ENCODE data around the gene WNT2B. TPM values are rescaled to one million over a fixed set of nuclear protein-coding genes. Genes with fewer than 3 reads are reported as not detected.
"Not testable (repeated sequence)": the region's sequence is repeated elsewhere in the genome, so short reads cannot be mapped to it uniquely, and the experiment has no call there.

Gene WNT2B
- total RNA-seq, 6 experiments from 2014 or later = 0.20 to 0.68 (median 0.37) TPM

DNA sequence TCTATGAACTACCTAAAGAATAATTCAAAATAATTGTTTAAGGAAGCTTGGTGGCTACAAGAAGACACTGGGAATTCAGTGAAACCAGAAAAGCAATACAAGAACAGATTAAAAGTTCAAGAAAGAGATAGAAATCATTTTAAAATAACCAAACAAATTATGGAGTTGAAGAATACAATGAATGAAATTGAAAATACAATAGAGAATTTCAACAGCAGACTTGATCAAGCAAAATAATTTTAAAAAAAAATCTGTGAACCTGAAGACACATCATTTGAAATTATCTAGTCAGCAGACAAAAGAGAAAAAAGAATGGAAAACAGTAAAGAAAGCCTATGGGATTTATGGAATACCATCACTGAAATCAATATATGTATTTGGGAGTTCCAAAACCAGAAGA lies 31.2 kb upstream of the WNT2B start:
- no peaks in the 10 kb centered on the region for H3K36me3 ChIP-seq

DNA sequence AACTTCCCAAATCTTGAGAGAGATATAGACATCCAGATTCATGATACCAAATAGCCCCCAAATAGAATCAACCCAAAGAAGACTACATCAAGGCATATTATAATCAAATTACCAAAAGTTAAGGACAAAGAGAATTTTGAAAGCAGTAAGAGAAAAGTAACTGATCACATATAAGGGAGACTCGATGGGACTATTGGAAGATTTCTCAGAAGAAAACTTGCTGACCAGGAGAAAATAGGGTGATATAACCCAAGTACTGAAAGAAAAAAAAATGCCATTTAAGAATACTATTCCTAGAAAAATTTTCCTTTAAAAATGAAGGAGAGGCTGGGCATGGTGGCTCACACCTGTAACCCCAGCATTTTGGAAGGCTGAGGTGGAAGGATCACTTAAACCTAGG lies 30.5 kb upstream of the WNT2B start:
- no peak for DNase-seq
- Histone ChIP-seq H3K4me3 (no peak overlapping the region), H3K27ac (no peak overlapping the region), H3K9me3 (no peaks in the 10 kb centered on the region), H3K36me3 (no peaks in the 10 kb centered on the region), H3K27me3 (no peaks in the 10 kb centered on the region), H3K4me1 (no peaks in the 10 kb centered on the region)
- 86% methylated on average over 1 of the region's 1 CpG for WGBS (ENCODE audit: insufficient coverage, low coverage, low lambda C conversion rate, missing lambda C conversion rate)
- intact Hi-C loops (cut with DNase I) = no loop called here
- no peak for ATAC-seq
- TF ChIP-seq POLR2A (IDR thresholded peaks at IDR 0.05) = no peak
- TF ChIP-seq, protein P1, sequence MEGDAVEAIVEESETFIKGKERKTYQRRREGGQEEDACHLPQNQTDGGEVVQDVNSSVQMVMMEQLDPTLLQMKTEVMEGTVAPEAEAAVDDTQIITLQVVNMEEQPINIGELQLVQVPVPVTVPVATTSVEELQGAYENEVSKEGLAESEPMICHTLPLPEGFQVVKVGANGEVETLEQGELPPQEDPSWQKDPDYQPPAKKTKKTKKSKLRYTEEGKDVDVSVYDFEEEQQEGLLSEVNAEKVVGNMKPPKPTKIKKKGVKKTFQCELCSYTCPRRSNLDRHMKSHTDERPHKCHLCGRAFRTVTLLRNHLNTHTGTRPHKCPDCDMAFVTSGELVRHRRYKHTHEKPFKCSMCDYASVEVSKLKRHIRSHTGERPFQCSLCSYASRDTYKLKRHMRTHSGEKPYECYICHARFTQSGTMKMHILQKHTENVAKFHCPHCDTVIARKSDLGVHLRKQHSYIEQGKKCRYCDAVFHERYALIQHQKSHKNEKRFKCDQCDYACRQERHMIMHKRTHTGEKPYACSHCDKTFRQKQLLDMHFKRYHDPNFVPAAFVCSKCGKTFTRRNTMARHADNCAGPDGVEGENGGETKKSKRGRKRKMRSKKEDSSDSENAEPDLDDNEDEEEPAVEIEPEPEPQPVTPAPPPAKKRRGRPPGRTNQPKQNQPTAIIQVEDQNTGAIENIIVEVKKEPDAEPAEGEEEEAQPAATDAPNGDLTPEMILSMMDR (IDR thresholded peaks at IDR 0.05) = no peak

More for the DNA sequence above, 31.2 kb upstream of the WNT2B start:
- Histone ChIP-seq H3K9me3 (no peaks in the 10 kb centered on the region), H3K4me1 (no peaks in the 10 kb centered on the region), H3K27ac (no peak overlapping the region), H3K4me3 (no peak overlapping the region), H3K27me3 (no peaks in the 10 kb centered on the region)
- intact Hi-C loops (cut with DNase I) = no loop called here
- TF ChIP-seq, protein P1 (IDR thresholded peaks at IDR 0.05) = no peak
- TF ChIP-seq POLR2A (IDR thresholded peaks at IDR 0.05) = no peak
- ATAC-seq (no peak), DNase-seq (no peak)

DNA sequence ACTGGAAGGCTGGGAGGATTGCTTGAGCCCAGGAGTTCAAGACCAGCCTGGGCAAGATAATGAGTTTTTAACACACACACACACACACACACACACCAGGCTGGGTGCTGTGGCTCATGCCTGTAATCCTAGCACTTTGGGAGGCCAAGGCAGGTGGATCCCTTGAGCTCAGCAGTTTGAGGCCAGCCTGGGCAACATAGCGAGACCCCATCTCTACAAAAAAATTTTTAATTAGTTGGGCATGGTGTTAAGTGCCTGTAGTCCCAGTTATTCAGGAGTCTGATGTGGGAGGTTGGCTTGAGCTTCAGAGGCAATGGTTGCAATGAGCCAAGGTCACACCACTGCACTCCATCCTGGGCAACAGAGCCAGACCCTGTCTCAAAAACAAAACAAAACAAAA lies 22.7 kb upstream of the WNT2B start:
- H3K4me1 ChIP-seq; intact Hi-C loops (cut with DNase I): not testable (repeated sequence)

DNA sequence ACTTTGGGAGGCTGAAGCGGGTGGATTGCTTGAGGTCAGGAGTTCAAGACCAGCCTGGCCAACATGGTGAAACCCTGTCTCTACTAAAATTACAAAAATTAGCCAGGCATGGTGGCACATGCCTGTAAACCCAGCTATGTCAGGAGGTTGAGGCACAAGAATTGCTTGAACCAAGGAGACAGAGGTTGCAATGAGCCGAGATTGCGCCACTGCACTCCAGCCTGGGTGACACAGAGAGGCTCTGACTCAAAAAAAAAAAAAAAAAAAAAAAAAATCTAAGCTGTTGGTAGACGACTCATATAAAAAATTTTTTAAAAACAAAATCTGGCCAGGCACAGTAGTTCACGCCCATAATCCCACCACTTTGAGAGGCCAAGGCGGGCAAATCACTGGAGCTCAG lies 21.1 kb upstream of the WNT2B start:
- H3K27me3 ChIP-seq; H3K27ac ChIP-seq; H3K9me3 ChIP-seq; intact Hi-C loops (cut with DNase I); H3K36me3 ChIP-seq; DNase-seq; H3K4me3 ChIP-seq; H3K4me1 ChIP-seq; ATAC-seq: not testable (repeated sequence)
- 78% methylated on average over 4 of the region's 6 CpGs for WGBS (ENCODE audit: insufficient coverage, low coverage, low lambda C conversion rate, missing lambda C conversion rate)

More for the DNA sequence above, 22.7 kb upstream of the WNT2B start:
- DNase-seq, ATAC-seq, H3K27ac ChIP-seq, H3K36me3 ChIP-seq, H3K4me3 ChIP-seq, H3K27me3 ChIP-seq, H3K9me3 ChIP-seq: not testable (repeated sequence)
- 100% methylated on average over 1 of the region's 1 CpG for WGBS (ENCODE audit: insufficient coverage, low coverage, low lambda C conversion rate, missing lambda C conversion rate)

DNA sequence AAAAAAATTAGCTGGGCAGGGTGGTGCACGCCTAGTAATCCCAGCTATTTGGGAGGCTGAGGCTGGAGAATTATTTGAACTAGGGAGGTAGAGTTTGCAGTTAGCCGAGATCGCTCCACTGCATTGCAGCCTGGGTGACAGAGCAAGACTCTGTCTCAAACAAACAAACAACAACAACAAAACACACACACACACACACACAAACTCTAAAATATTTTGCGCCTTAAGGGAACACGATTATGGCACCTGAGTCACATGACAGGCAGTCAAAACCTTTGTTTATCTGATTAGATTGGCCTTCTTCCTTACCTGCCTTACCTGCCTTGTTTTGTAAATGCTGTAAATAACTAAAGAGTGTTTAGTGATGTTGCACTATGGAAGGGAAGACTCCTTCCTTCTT lies 20.6 kb upstream of the WNT2B start:
- H3K9me3 ChIP-seq = no peaks in the 10 kb centered on the region
- WGBS (ENCODE audit: insufficient coverage, low coverage, low lambda C conversion rate, missing lambda C conversion rate) = 82% methylated on average over 3 of the region's 5 CpGs
- TF ChIP-seq, protein P1 (IDR thresholded peaks at IDR 0.05) = no peak
- TF ChIP-seq POLR2A (IDR thresholded peaks at IDR 0.05) = no peak
- no peaks in the 10 kb centered on the region for H3K27me3 ChIP-seq
- intact Hi-C loops (cut with DNase I) = no loop called here
- ATAC-seq (no peak), DNase-seq (no peak)
- no peak overlapping the region for H3K4me3 ChIP-seq
- H3K27ac ChIP-seq = no peak overlapping the region
- no peaks in the 10 kb centered on the region for H3K36me3 ChIP-seq
- H3K4me1 ChIP-seq = no peaks in the 10 kb centered on the region

DNA sequence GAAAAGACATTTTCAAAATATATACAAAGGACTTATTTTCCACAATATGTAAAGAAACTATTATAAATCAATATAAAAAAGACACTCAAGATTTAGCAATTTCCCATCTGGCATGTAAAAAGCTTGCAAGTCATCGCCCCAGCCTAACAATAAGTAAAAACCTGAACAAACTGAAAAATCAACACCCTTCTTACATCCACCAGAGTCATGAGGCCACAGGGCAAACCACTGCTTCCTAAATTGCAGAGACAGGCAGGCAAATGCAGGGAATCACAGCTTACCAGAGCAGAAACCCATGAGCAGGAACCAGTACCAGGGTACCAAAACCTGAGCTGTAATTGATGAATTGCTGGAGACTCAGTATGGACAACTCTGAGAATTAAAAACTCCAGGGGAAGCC lies 16.7 kb upstream of the WNT2B start:
- no peak for TF ChIP-seq POLR2A (IDR thresholded peaks at IDR 0.05)
- no peak overlapping the region for H3K4me3 ChIP-seq
- WGBS (ENCODE audit: insufficient coverage, low coverage, low lambda C conversion rate, missing lambda C conversion rate) = 92% methylated on average over 1 of the region's 1 CpG
- H3K36me3 ChIP-seq = no peaks in the 10 kb centered on the region
- H3K4me1 ChIP-seq = no peaks in the 10 kb centered on the region
- no peak for ATAC-seq
- H3K9me3 ChIP-seq = no peaks in the 10 kb centered on the region
- no peaks in the 10 kb centered on the region for H3K27me3 ChIP-seq
- no peak for DNase-seq
- H3K27ac ChIP-seq = no peak overlapping the region
- intact Hi-C loops (cut with DNase I) = no loop called here
